Keratinocyte (primary cell): Measurements from ENCODE around the gene HP1BP3.

Experiments
- CTCF ChIP-seq, 3 experiments: IDR thresholded peaks in 1 of 3; conservative IDR thresholded peaks in 1 of 3; optimal IDR thresholded peaks in 1 of 3; 2 replicates in 2 of 3; 3 replicates in 1 of 3; pipeline versions ENCODE3 to v1.5.1; 2011; ENCODE audit warnings: low read length in 3 of 3, mild to moderate bottlenecking in 3 of 3, moderate library complexity in 2 of 3, control low read depth in 1 of 3, inconsistent platforms in 1 of 3; ENCODE audit not compliant: insufficient read depth in 2 of 3; ENCODE audit errors: extremely low read depth in 1 of 3
- EZH2 ChIP-seq: IDR thresholded peaks from one replicate; pipeline ENCODE4 v1.6.1; 2012; ENCODE audit warnings: inconsistent platforms, mild to moderate bottlenecking, low read length, moderate library complexity

GRCh38 chr1:20710469-20711284, 76.4 kb downstream of the HP1BP3 start:
- no peak for TF ChIP-seq CTCF (optimal IDR thresholded peaks at IDR 0.05 in 1 of 3, IDR thresholded peaks at IDR 0.05 in 1 of 3, conservative IDR thresholded peaks at IDR 0.05 in 1 of 3; ENCODE audit: extremely low read depth in 1 of 3, insufficient read depth in 2 of 3, low read length in 3 of 3)
- no peak for TF ChIP-seq EZH2
